Measurements from ENCODE around the gene PIK3CA.
"Not testable (repeated sequence)": the region's sequence is repeated elsewhere in the genome, so short reads cannot be mapped to it uniquely, and the experiment has no call there.

The PIK3CA gene

DNA sequence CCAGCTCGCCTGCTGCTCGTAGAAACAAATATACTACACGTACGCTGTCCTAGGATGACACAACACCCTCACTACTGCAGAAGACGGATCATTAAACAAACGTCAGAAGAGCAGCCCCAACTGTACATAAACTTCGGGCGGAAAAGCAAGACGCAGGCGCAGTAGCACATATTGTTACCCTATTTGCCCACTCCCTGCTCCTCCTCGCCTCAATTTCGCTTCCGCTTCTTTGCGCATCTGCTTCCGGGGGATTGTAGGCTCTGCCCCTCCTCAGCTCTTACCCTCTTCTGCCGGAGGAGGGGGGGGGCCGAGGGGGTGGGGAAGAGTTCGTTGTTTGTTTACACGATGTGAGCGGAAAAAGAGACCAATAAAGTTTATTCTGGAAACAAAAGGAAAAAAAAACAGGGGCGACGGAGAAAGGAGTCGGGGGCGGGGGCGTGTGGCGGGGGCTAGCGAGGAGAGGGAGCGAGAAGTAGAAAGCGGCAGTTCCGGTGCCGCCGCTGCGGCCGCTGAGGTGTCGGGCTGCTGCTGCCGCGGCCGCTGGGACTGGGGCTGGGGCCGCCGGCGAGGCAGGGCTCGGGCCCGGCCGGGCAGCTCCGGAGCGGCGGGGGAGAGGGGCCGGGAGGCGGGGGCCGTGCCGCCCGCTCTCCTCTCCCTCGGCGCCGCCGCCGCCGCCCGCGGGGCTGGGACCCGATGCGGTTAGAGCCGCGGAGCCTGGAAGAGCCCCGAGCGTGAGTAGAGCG is at the start of gene PIK3CA:
TSS of gene PIK3CA (plus strand) at position 485 of the 743 bp plus-strand sequence. CDS start 50,469 bp downstream, outside the sequence.
- Mint-ChIP-seq H3K4me1 (ENCODE audit: low read depth) (peaks cover 28% of the 10 kb centered on the region), H3K9me3 (no peaks in the 10 kb centered on the region), H3K36me3 (ENCODE audit: low read depth) (peaks cover 5% of the 10 kb centered on the region), H3K27ac (peak within 1 kb of the TSS; percentile 95), H3K4me3 (peak within 1 kb of the TSS; percentile 98), H3K27me3 (ENCODE audit: low read depth) (peaks cover 24% of the 10 kb centered on the region)

DNA sequence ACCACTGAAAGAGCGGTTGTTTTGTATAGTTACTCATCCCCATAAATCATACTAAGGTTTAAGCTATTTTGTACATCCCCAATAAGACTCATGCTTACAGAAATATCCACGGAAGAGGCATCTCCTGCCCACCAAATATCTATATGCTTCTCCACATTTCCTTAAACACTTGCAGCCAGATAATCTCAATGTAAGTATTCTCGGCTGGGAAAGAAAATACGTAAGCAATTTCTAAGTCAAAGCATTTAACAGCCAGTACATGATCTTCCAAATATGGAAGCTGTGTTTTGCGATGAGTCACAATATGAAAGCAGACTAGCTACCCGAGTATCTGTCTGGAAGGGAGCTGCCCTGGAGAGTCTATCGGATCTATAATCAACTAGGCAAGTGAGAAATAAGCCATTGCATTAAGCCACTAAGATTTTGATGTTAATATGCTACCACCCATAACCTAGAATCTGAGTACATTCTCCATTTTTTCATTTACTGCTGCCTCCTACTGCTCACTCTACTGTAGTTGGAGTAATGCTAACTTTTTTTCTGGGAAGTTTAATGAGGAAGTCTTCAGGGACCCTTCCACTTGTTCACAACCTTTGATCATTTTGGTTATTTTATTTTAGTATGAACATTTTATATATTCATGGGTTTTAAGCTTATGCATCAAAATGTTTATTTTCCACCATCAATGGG is 49.6 kb upstream of the PIK3CA start:
- Mint-ChIP-seq H3K4me3 (no peak overlapping the region), H3K4me1 (ENCODE audit: low read depth) (no peaks in the 10 kb centered on the region), H3K27me3 (ENCODE audit: low read depth) (peaks cover 7% of the 10 kb centered on the region), H3K9me3 (no peaks in the 10 kb centered on the region), H3K36me3 (ENCODE audit: low read depth) (no peaks in the 10 kb centered on the region), H3K27ac (no peak overlapping the region)

DNA sequence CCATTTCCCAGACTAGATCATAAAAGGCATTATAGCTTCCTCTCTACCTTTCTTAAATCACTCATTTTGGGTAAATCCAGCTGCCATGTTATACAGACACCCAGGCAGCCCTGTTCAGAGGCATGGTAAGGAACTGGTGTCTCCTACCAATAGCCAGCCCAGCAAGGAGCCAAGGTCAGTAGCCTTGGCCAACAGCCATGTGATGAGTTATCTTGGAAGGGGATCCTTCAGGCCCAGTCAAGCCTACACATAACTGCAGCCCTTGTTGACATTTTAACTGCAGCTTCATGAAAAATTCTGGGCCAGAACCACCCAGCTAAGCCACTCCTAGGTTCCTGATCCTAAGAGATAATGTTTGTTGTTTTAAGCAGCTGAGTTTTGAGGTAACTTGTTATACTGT is 47.5 kb upstream of the PIK3CA start:
- H3K27ac Mint-ChIP-seq, result no peak overlapping the region
- H3K4me3 Mint-ChIP-seq, result no peak overlapping the region
- peaks cover 10% of the 10 kb centered on the region for H3K27me3 Mint-ChIP-seq (ENCODE audit: low read depth)
- peaks cover 2% of the 10 kb centered on the region for H3K4me1 Mint-ChIP-seq (ENCODE audit: low read depth)
- no peaks in the 10 kb centered on the region for H3K36me3 Mint-ChIP-seq (ENCODE audit: low read depth)
- no peaks in the 10 kb centered on the region for H3K9me3 Mint-ChIP-seq

DNA sequence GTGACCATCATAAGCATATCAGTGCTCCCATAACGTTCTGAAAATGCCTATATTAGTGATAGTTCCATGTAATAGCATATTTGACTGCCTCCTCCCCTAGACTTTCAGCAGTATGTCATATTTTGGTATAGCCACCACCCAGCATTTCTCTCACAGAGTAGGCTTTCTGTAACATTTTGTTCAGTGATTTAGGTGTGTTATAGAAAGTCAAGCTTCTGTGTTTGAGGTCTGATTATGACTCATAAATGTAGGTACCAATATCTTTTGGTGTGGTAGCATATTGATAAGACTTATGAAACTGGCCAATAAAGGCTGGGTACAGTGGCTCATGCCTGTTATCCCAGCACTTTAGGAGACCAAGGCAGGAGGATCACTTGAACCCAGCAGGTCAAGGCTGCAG is 42.3 kb upstream of the PIK3CA start:
- Mint-ChIP-seq H3K27ac (no peak overlapping the region), H3K4me3 (no peak overlapping the region), H3K27me3 (ENCODE audit: low read depth) (peaks cover 3% of the 10 kb centered on the region), H3K36me3 (ENCODE audit: low read depth) (no peaks in the 10 kb centered on the region), H3K9me3 (peaks cover 9% of the 10 kb centered on the region), H3K4me1 (ENCODE audit: low read depth) (peaks cover 2% of the 10 kb centered on the region)

DNA sequence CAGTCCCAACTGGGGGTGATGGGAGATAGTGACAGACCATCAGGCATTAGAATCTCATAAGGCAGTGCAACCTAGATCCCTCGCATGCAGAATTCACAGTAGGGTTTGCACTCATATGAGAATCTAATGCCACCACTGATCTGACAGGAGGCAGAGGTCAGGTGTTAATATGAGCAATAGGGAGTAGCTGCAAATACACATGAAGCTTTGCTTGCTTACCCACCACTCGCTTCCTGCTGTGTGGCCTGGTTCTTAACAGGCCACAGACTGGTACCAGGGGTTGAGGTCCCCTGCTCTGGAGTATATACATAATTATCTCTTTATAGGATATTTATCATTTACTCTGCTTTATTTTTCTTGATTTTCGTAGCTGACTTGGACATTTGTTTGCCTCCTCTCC is 40.5 kb upstream of the PIK3CA start:
- Mint-ChIP-seq H3K4me1 (ENCODE audit: low read depth) (peaks cover 2% of the 10 kb centered on the region), H3K27ac (no peak overlapping the region), H3K4me3 (no peak overlapping the region), H3K9me3 (peaks cover 9% of the 10 kb centered on the region), H3K36me3 (ENCODE audit: low read depth) (no peaks in the 10 kb centered on the region), H3K27me3 (ENCODE audit: low read depth) (peaks cover 10% of the 10 kb centered on the region)

DNA sequence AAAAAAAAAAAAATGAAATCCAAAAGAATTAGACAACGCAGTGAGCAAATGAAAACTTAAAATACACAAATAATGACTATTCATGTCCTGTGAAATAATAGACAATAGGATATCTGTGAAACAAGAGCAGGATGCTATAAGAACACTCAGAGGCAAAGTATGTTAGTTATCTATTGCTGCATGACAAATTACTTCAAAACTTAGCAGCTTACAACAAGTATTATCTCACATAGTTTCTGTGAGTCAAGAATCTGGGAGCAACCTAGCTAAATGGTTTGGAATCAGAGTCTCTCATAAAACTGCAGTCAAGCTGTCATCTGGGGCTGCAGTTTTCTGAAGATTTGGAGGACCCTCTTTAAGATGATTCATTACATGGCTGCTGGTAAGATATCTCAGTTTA is 40.1 kb upstream of the PIK3CA start:
- Mint-ChIP-seq H3K27ac (no peak overlapping the region), H3K9me3 (peaks cover 9% of the 10 kb centered on the region)

DNA sequence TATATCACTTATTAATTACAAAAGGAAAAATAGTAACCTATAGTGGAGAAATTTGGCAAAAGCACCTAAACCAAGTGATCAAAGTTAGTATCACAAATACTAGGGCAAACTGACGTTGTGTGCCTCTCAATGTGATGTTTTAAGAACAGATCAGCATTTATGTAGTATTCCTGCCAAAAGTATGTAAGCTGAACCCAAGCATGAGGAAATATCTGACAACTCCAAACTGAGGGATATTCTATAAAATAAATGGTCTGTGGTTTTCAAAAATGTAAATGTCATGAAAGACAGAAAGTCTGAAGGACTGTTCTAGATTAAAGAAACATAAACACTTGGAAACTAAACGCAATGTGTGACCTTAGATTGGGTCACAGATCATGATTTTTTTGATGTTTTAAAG is 34.3 kb upstream of the PIK3CA start:
- H3K9me3 Mint-ChIP-seq, result peaks cover 4% of the 10 kb centered on the region
- peaks cover 23% of the 10 kb centered on the region for H3K27me3 Mint-ChIP-seq (ENCODE audit: low read depth)
- H3K4me1 Mint-ChIP-seq (ENCODE audit: low read depth), result no peaks in the 10 kb centered on the region
- H3K27ac Mint-ChIP-seq, result no peak overlapping the region
- no peak overlapping the region for H3K4me3 Mint-ChIP-seq
- no peaks in the 10 kb centered on the region for H3K36me3 Mint-ChIP-seq (ENCODE audit: low read depth)

More for the DNA sequence above, 40.1 kb upstream of the PIK3CA start:
- Mint-ChIP-seq H3K4me1 (ENCODE audit: low read depth) (peaks cover 2% of the 10 kb centered on the region), H3K36me3 (ENCODE audit: low read depth) (no peaks in the 10 kb centered on the region), H3K27me3 (ENCODE audit: low read depth) (peaks cover 15% of the 10 kb centered on the region), H3K4me3 (no peak overlapping the region)

DNA sequence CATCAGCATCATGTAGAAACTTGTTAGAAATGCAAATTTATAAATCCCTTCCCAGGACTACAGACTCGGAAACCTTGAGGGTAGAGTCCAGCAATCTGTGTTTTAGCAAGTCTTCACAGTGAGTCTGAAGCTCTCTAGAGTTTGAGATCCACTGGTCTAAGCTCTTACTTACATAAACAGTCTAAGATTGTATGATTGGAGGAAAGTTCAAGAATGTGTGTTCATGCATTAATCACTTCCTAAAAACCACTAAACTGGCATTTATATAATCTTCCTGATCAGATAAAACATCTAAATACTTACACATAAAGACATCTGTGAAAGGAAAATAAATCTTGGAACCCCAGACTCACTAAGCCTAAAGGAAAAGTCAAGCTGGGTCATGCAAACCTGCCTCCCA is 32.7 kb upstream of the PIK3CA start:
- H3K9me3 Mint-ChIP-seq; H3K4me3 Mint-ChIP-seq; H3K27ac Mint-ChIP-seq; H3K4me1 Mint-ChIP-seq (ENCODE audit: low read depth); H3K36me3 Mint-ChIP-seq (ENCODE audit: low read depth): not testable (repeated sequence)
- H3K27me3 Mint-ChIP-seq (ENCODE audit: low read depth), result peaks cover 23% of the 10 kb centered on the region

DNA sequence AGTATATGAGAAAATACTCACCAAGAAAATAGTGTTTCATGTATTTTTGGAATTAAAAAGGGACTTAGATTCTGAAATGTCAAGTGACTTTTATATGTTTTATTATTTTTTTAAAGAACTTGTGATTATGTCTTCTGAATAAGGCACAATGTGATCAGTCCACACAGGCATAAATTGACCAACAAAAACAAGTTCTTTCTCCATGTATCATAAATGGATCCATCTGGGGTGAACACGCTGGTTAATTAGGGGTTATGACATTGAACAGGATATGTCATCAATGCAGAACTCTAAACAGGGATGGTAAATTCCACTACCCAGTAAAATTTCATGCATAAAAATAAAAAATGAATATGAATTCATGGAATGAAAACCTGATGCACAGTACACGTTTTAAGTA is 31.3 kb upstream of the PIK3CA start:
- Mint-ChIP-seq H3K9me3 (peaks cover 4% of the 10 kb centered on the region), H3K4me3 (no peak overlapping the region), H3K36me3 (ENCODE audit: low read depth) (no peaks in the 10 kb centered on the region), H3K27me3 (ENCODE audit: low read depth) (peaks cover 20% of the 10 kb centered on the region), H3K27ac (no peak overlapping the region), H3K4me1 (ENCODE audit: low read depth) (no peaks in the 10 kb centered on the region)

DNA sequence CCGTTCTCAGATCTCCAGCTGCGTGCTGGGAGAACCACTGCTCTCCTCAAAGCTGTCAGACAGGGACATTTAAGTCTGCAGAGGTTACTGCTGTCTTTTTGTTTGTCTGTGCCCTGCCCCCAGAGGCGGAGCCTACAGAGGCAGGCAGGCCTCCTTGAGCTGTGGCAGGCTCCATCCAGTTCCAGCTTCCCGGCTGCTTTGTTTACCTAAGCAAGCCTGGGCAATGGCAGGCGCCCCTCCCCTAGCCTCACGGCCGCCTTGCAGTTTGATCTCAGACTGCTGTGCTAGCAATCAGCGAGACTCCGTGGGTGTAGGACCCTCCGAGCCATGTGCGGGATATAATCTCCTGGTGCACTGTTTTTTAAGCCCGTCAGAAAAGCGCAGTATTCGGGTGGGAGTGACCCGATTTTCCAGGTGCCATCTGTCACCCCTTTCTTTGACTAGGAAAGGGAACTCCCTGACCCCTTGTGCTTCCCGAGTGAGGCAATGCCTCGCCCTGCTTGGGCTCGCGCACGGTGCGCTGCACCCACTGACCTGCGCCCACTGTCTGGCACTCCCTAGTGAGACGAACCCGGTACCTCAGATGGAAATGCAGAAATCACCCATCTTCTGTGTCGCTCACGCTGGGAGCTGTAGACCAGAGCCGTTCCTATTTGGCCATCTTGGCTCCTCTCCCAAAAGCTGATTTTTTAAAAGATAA is 15.8 kb upstream of the PIK3CA start:
- not testable (repeated sequence) for H3K36me3 Mint-ChIP-seq (ENCODE audit: low read depth); H3K9me3 Mint-ChIP-seq; H3K4me3 Mint-ChIP-seq; H3K27ac Mint-ChIP-seq; H3K4me1 Mint-ChIP-seq (ENCODE audit: low read depth)
- H3K27me3 Mint-ChIP-seq (ENCODE audit: low read depth), result peaks cover 12% of the 10 kb centered on the region

DNA sequence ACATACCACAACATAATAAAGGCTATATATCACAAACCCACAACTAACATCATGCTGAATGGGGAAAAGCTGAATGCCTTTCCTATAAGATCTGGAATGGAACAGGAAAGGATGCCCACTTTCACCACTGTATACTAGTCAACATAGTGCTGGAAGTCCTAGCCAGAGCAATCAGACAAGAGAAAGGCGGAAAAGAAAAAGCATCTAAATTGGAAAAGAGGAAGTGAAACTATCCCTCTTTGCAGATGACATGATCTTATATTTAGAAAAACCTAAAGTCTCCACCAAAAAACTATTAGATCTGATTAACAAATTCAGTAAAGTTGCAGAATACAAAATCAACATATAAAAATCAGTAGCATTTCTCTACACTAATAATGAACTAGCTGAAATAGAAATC is 14.6 kb upstream of the PIK3CA start:
- H3K4me3 Mint-ChIP-seq, result no peak overlapping the region

DNA sequence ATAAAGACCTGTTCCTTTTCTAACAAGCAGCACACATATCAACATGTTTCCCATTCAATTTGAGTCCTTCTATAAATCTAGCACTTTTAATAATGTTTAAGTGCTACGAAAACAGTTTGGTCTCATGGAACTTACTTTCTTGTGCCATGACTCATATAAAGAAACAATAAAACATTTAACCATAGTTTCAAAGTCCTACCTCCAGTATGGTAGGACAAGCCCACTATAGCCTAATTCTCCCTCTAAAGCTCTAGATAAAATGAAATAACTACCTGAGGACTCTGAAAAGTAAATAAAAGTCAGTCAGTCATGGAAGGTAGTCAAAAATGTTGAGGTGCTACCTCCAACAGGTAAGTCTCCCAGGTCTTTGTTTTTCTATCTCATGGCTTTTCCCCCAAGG is 12.0 kb upstream of the PIK3CA start:
- no peaks in the 10 kb centered on the region for H3K36me3 Mint-ChIP-seq (ENCODE audit: low read depth)
- no peak overlapping the region for H3K4me3 Mint-ChIP-seq
- H3K27me3 Mint-ChIP-seq (ENCODE audit: low read depth), result peaks cover 39% of the 10 kb centered on the region
- no peak overlapping the region for H3K27ac Mint-ChIP-seq
- H3K9me3 Mint-ChIP-seq, result no peaks in the 10 kb centered on the region
- H3K4me1 Mint-ChIP-seq (ENCODE audit: low read depth), result peaks cover 2% of the 10 kb centered on the region

More for the DNA sequence above, 14.6 kb upstream of the PIK3CA start:
- H3K27me3 Mint-ChIP-seq (ENCODE audit: low read depth), result peaks cover 21% of the 10 kb centered on the region
- H3K27ac Mint-ChIP-seq, result no peak overlapping the region
- no peaks in the 10 kb centered on the region for H3K9me3 Mint-ChIP-seq
- peaks cover 2% of the 10 kb centered on the region for H3K4me1 Mint-ChIP-seq (ENCODE audit: low read depth)
- no peaks in the 10 kb centered on the region for H3K36me3 Mint-ChIP-seq (ENCODE audit: low read depth)

DNA sequence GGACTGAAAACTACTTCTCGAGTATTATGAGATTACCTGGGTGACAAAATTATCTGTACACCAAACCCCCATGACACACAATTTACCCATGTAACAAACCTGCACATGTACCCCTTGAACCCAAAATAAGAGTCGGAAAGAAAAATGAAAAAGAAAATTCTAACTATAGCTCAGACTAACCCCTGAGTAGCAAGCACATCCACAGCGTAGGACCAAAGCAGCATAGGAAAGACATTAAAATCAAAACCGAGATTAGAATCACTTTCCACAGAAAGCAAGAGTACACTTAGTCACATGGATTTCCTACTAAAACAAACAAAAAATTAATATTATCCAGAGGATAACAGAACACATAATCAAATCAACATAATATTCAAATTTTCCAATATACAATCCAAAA is 6.3 kb upstream of the PIK3CA start:
- Mint-ChIP-seq H3K9me3 (no peaks in the 10 kb centered on the region), H3K36me3 (ENCODE audit: low read depth) (no peaks in the 10 kb centered on the region), H3K27ac (no peak overlapping the region), H3K27me3 (ENCODE audit: low read depth) (peaks cover 50% of the 10 kb centered on the region), H3K4me1 (ENCODE audit: low read depth) (peaks cover 4% of the 10 kb centered on the region), H3K4me3 (no peak overlapping the region)

DNA sequence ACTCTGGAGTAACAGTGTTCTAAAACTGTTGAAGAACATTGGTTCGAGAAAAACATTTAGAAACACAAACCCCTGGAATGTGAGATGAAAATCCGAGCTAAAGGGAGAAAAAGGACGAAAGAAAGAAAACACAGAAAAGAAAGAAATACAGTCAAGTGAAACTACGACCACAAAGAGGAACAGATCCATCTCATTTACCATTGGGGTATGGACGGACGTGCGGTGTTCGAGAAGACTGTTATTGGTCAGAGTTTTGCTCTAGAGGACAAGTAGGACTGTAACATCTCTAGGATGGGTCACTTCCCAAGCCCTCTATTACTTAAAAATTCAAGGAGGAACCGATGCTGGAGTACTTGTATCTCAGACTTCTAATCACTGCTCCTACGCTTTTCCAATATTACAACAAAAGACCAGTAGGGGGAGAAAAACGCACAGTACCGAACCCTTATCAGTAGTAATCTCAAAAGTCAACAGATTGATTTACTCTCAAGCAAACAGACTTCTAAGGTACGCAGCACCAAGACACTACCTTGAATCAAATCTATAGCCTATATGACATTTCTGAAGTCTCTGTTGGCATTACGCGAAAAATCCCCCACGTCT is 1.1 kb upstream of the PIK3CA start:
- Mint-ChIP-seq H3K27me3 (ENCODE audit: low read depth) (peaks cover 29% of the 10 kb centered on the region), H3K27ac (no peak overlapping the region), H3K4me3 (no peak overlapping the region), H3K4me1 (ENCODE audit: low read depth) (peaks cover 23% of the 10 kb centered on the region), H3K9me3 (no peaks in the 10 kb centered on the region), H3K36me3 (ENCODE audit: low read depth) (peaks cover 5% of the 10 kb centered on the region)
